Gastroesophageal sphincter (tissue), 3 donors: Measurements from ENCODE around the gene ENTPD2.

Experiments
- EP300 ChIP-seq: sonication (generic); formaldehyde crosslinking; IDR thresholded peaks from one replicate; pipeline ENCODE4 v1.6.1; 2017; ENCODE audit warnings: antibody characterized with exemption, mild to moderate bottlenecking
- POLR2A ChIP-seq, 2 donors: fragments of 450-650 bp; IDR thresholded peaks; one replicate each; pipeline ENCODE4 v1.6.1; 2017; ENCODE audit warnings: antibody characterized with exemption in 2 of 2, mild to moderate bottlenecking in 2 of 2, moderate library complexity in 1 of 2
- TF ChIP-seq, protein P1 (sequence below), 4 experiments: fragments of 200-600 bp in 2 of 4; fragments of 450-650 bp in 2 of 4; sonication (generic) in 1 of 4; IDR thresholded peaks; one replicate each; pipeline ENCODE4 v1.5.1; 2017 to 2019; ENCODE audit warnings: antibody characterized with exemption in 4 of 4, mild to moderate bottlenecking in 2 of 4, moderate library complexity in 2 of 4

DNA sequence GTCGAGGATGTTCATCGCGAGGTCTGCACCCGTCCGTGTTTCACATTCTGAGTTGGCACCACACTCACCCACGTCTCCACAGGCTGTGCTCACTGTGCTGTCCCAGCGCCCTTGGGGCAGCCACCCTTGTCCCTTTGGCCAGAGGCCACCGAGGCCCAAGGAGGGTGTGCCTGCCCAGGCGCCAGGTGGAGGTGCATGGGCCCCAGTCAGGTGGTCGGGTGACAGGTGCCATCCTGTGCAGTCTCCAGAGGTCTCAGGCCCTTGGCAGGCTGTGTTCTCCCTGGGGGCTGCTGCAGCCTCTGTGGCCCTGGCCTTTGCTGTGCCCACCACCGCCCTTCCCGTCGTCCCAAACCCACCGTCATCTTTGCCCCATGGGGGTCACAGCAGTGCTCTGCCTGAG lies 45.4 kb upstream of the ENTPD2 start:
- TF ChIP-seq, protein P1, sequence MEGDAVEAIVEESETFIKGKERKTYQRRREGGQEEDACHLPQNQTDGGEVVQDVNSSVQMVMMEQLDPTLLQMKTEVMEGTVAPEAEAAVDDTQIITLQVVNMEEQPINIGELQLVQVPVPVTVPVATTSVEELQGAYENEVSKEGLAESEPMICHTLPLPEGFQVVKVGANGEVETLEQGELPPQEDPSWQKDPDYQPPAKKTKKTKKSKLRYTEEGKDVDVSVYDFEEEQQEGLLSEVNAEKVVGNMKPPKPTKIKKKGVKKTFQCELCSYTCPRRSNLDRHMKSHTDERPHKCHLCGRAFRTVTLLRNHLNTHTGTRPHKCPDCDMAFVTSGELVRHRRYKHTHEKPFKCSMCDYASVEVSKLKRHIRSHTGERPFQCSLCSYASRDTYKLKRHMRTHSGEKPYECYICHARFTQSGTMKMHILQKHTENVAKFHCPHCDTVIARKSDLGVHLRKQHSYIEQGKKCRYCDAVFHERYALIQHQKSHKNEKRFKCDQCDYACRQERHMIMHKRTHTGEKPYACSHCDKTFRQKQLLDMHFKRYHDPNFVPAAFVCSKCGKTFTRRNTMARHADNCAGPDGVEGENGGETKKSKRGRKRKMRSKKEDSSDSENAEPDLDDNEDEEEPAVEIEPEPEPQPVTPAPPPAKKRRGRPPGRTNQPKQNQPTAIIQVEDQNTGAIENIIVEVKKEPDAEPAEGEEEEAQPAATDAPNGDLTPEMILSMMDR (IDR thresholded peaks at IDR 0.05), result no peak
- TF ChIP-seq EP300 (no peak), POLR2A (IDR thresholded peaks at IDR 0.05) (no peak)
